Measurements from ENCODE around the gene NEURL1.

NEURL1 gene

GRCh38 chr10:103572347-103573204 lies 79.1 kb downstream of the NEURL1 start:
- no peak for DNase-seq (ENCODE audit: low read depth)
- TF ChIP-seq CTCF (conservative IDR thresholded peaks at IDR 0.05; ENCODE audit: low read depth, low read length), result no peak
- no peak overlapping the region for H3K4me3 ChIP-seq (ENCODE audit: low read depth, low read length)

GRCh38 chr10:103573205-103573487 lies 79.6 kb downstream of the NEURL1 start:
- no peak for DNase-seq (ENCODE audit: low read depth)
- H3K4me3 ChIP-seq (ENCODE audit: low read depth, low read length), result no peak overlapping the region
- TF ChIP-seq CTCF (conservative IDR thresholded peaks at IDR 0.05; ENCODE audit: low read depth, low read length), result no peak

- DNase-seq (ENCODE audit: low read depth), result no peak
- TF ChIP-seq CTCF (conservative IDR thresholded peaks at IDR 0.05; ENCODE audit: low read depth, low read length), result no peak
Observed at GRCh38 chr10:103574097-103575061, 80.9 kb downstream of the NEURL1 start.

GRCh38 chr10:103575416-103576075 lies 82.0 kb downstream of the NEURL1 start:
- no peak for TF ChIP-seq CTCF (conservative IDR thresholded peaks at IDR 0.05; ENCODE audit: low read depth, low read length)
- no peak for DNase-seq (ENCODE audit: low read depth)
- no peak overlapping the region for H3K4me3 ChIP-seq (ENCODE audit: low read depth, low read length)

More at GRCh38 chr10:103574097-103575061, 80.9 kb downstream of the NEURL1 start:
- no peak overlapping the region for H3K4me3 ChIP-seq (ENCODE audit: low read depth, low read length)

- no peak for DNase-seq (ENCODE audit: low read depth)
- TF ChIP-seq CTCF (conservative IDR thresholded peaks at IDR 0.05; ENCODE audit: low read depth, low read length), result no peak
- H3K4me3 ChIP-seq (ENCODE audit: low read depth, low read length), result no peak overlapping the region
Observed at GRCh38 chr10:103576076-103576471, 82.6 kb downstream of the NEURL1 start.

GRCh38 chr10:103576862-103577261 lies 83.4 kb downstream of the NEURL1 start:
- H3K4me3 ChIP-seq (ENCODE audit: low read depth, low read length), result no peak overlapping the region
- DNase-seq (ENCODE audit: low read depth), result no peak
- TF ChIP-seq CTCF (conservative IDR thresholded peaks at IDR 0.05; ENCODE audit: low read depth, low read length), result no peak
